ENCODE measurements around the gene CEP350.

DNA sequence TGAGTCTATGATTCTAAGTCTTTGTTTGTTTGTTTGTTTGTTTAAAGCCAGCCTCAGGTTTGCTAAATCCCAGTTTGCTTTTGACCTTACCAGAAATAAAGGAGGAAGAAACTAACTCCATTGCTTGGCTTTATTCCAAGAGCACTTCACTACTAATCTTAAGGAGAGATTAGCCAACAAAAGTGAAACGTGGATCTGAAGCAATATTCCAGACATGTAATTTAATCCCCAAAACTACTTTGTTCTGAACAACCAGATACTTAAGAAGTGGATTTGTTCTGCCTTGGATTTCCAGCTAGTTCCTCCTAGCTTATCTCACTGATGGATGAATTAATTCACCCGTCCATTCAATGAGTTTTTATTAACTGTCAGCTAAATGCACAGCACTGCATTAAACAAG is 15.9 kb upstream of the CEP350 start:
- TF ChIP-seq, protein P1, sequence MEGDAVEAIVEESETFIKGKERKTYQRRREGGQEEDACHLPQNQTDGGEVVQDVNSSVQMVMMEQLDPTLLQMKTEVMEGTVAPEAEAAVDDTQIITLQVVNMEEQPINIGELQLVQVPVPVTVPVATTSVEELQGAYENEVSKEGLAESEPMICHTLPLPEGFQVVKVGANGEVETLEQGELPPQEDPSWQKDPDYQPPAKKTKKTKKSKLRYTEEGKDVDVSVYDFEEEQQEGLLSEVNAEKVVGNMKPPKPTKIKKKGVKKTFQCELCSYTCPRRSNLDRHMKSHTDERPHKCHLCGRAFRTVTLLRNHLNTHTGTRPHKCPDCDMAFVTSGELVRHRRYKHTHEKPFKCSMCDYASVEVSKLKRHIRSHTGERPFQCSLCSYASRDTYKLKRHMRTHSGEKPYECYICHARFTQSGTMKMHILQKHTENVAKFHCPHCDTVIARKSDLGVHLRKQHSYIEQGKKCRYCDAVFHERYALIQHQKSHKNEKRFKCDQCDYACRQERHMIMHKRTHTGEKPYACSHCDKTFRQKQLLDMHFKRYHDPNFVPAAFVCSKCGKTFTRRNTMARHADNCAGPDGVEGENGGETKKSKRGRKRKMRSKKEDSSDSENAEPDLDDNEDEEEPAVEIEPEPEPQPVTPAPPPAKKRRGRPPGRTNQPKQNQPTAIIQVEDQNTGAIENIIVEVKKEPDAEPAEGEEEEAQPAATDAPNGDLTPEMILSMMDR (IDR thresholded peaks at IDR 0.05): no peak
- TF ChIP-seq POLR2A (IDR thresholded peaks at IDR 0.05): no peak
- no peak for TF ChIP-seq POLR2AphosphoS5 (IDR thresholded peaks at IDR 0.05; ENCODE audit: insufficient read depth in 1 of 2, low read depth in 1 of 2)
